Stimulated activated CD4-positive, alpha-beta T cell treated with anti-CD3 and anti-CD28 coated beads, TNF-alpha, amount 100 ng/mL, for 4 hours (primary cell): ENCODE measurements around the gene CACNA2D3.

Experiments
- DNase-seq, 3 experiments: peaks; one replicate each; pipeline ENCODE4 v3.0.0-alpha.2; 2020; ENCODE audit warnings: low read depth in 3 of 3

Gene CACNA2D3

GRCh38 chr3:54676087-54676486 is 553.7 kb downstream of the CACNA2D3 start:
- DNase-seq = no peak

- DNase-seq = no peak
Observed at GRCh38 chr3:54681706-54682105, 559.4 kb downstream of the CACNA2D3 start.

GRCh38 chr3:54685213-54685612 is 562.9 kb downstream of the CACNA2D3 start:
- no peak for DNase-seq

GRCh38 chr3:54691289-54691771 is 569.0 kb downstream of the CACNA2D3 start:
- DNase-seq = no peak

GRCh38 chr3:54696313-54696712 is 574.0 kb downstream of the CACNA2D3 start:
- no peak for DNase-seq

GRCh38 chr3:54698054-54698453 is 575.7 kb downstream of the CACNA2D3 start:
- no peak for DNase-seq

- no peak for DNase-seq
Observed at GRCh38 chr3:54703923-54704322, 581.6 kb downstream of the CACNA2D3 start.

GRCh38 chr3:54705730-54706129 is 583.4 kb downstream of the CACNA2D3 start:
- no peak for DNase-seq

- no peak for DNase-seq
Observed at GRCh38 chr3:54706738-54707137, 584.4 kb downstream of the CACNA2D3 start.

- no peak for DNase-seq
Observed at GRCh38 chr3:54709785-54710184, 587.4 kb downstream of the CACNA2D3 start.

- no peak for DNase-seq
Observed at GRCh38 chr3:54710954-54711353, 588.6 kb downstream of the CACNA2D3 start.

GRCh38 chr3:54712539-54712938 is 590.2 kb downstream of the CACNA2D3 start:
- DNase-seq = no peak

- DNase-seq = no peak
Observed at GRCh38 chr3:54713031-54713430, 590.7 kb downstream of the CACNA2D3 start.

- no peak for DNase-seq
Observed at GRCh38 chr3:54713455-54713854, 591.1 kb downstream of the CACNA2D3 start.

GRCh38 chr3:54714035-54714434 is 591.7 kb downstream of the CACNA2D3 start:
- no peak for DNase-seq

- no peak for DNase-seq
Observed at GRCh38 chr3:54717506-54717905, 595.2 kb downstream of the CACNA2D3 start.

- DNase-seq = no peak
Observed at GRCh38 chr3:54719914-54720313, 597.6 kb downstream of the CACNA2D3 start.

- DNase-seq = no peak
Observed at GRCh38 chr3:54720604-54721003, 598.3 kb downstream of the CACNA2D3 start.

GRCh38 chr3:54731732-54732445 is 609.5 kb downstream of the CACNA2D3 start:
- DNase-seq = no peak

GRCh38 chr3:54733106-54734006 is 611.0 kb downstream of the CACNA2D3 start:
- DNase-seq = no peak

- DNase-seq = no peak
Observed at GRCh38 chr3:54736459-54736858, 614.1 kb downstream of the CACNA2D3 start.

GRCh38 chr3:54743755-54744154 is 621.4 kb downstream of the CACNA2D3 start:
- DNase-seq = no peak

- DNase-seq = no peak
Observed at GRCh38 chr3:54744291-54744690, 621.9 kb downstream of the CACNA2D3 start.
